ENCODE data around the gene MYORG.

MYORG gene

DNA sequence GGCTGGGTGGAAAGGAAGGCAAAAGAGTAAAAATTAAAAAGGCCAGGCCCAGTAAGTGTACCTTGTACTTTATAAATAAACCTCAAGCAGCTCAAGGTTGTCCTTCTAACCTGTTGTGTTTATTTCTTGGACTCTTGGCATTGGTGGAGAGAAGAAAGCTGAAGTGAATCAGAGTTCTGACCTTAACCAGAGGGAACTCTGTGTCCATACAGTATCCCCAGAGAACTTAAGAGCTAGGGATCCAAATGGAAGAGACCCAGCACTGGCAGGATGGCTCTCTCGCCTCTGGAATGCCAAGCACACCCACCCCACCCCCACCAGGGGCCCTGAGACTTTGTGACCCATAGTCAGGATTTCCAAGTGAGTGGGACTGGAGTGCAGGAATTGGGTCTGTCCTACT, 33.1 kb downstream of the MYORG start:
- H3K4me1 ChIP-seq (ENCODE audit: low read length), result no peaks in the 10 kb centered on the region
- H3K27me3 ChIP-seq (replicated peaks; ENCODE audit: insufficient read depth, low read length), result no peaks in the 10 kb centered on the region
- H3F3A ChIP-seq (ENCODE audit: insufficient read depth, low read length), result no peaks in the 10 kb centered on the region
- no peak overlapping the region for H3K27ac ChIP-seq (ENCODE audit: low read length)
- no peak for DNase-seq
- H3K4me3 ChIP-seq (ENCODE audit: low read length), result no peak overlapping the region
- no peak overlapping the region for H3K9ac ChIP-seq (ENCODE audit: low read length)
- no peak for TF ChIP-seq EZH2phosphoT487 (IDR thresholded peaks at IDR 0.05; ENCODE audit: low read length)
- TF ChIP-seq, protein P1, sequence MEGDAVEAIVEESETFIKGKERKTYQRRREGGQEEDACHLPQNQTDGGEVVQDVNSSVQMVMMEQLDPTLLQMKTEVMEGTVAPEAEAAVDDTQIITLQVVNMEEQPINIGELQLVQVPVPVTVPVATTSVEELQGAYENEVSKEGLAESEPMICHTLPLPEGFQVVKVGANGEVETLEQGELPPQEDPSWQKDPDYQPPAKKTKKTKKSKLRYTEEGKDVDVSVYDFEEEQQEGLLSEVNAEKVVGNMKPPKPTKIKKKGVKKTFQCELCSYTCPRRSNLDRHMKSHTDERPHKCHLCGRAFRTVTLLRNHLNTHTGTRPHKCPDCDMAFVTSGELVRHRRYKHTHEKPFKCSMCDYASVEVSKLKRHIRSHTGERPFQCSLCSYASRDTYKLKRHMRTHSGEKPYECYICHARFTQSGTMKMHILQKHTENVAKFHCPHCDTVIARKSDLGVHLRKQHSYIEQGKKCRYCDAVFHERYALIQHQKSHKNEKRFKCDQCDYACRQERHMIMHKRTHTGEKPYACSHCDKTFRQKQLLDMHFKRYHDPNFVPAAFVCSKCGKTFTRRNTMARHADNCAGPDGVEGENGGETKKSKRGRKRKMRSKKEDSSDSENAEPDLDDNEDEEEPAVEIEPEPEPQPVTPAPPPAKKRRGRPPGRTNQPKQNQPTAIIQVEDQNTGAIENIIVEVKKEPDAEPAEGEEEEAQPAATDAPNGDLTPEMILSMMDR (IDR thresholded peaks at IDR 0.05; ENCODE audit: low read length), result no peak
- TF ChIP-seq EZH2 (optimal IDR thresholded peaks at IDR 0.05; ENCODE audit: low read depth, low read length), result no peak
- H3K9me2 ChIP-seq (replicated peaks; ENCODE audit: insufficient read depth, low read length), result no peaks in the 10 kb centered on the region
- H4K20me1 ChIP-seq (ENCODE audit: insufficient read depth, low read length), result no peaks in the 10 kb centered on the region
- no peaks in the 10 kb centered on the region for H3K79me2 ChIP-seq (ENCODE audit: low read length)
- no peaks in the 10 kb centered on the region for H3K9me3 ChIP-seq (replicated peaks; ENCODE audit: insufficient read depth, low read length)
- no peak overlapping the region for H2AFZ ChIP-seq (ENCODE audit: low read length)
- no peaks in the 10 kb centered on the region; the same call in 1 of the 2 replicates for H3K36me3 ChIP-seq (replicated peaks; ENCODE audit: insufficient read depth, low read length)
- no peak overlapping the region for H3K4me2 ChIP-seq (ENCODE audit: low read depth, low read length)

DNA sequence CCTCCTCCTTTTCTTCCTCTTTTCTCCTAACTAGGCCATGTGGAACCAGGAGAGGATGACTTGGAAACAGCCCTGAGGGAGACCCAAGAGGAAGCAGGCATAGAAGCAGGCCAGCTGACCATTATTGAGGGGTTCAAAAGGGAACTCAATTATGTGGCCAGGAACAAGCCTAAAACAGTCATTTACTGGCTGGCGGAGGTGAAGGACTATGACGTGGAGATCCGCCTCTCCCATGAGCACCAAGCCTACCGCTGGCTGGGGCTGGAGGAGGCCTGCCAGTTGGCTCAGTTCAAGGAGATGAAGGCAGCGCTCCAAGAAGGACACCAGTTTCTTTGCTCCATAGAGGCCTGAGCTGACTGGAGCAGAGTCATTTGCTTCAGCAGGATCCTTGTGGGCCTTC, 33.6 kb downstream of the MYORG start:
- H3K9ac ChIP-seq (ENCODE audit: low read length), result no peak overlapping the region
- H2AFZ ChIP-seq (ENCODE audit: low read length), result no peak overlapping the region
- H3K4me3 ChIP-seq (ENCODE audit: low read length), result no peak overlapping the region
- H3K79me2 ChIP-seq (ENCODE audit: low read length), result no peaks in the 10 kb centered on the region
- H3K36me3 ChIP-seq (replicated peaks; ENCODE audit: insufficient read depth, low read length), result no peaks in the 10 kb centered on the region; the same call in 1 of the 2 replicates
- H3K9me2 ChIP-seq (replicated peaks; ENCODE audit: insufficient read depth, low read length), result no peaks in the 10 kb centered on the region
- H3F3A ChIP-seq (ENCODE audit: insufficient read depth, low read length), result no peaks in the 10 kb centered on the region
- no peaks in the 10 kb centered on the region for H3K27me3 ChIP-seq (replicated peaks; ENCODE audit: insufficient read depth, low read length)
- DNase-seq, result no peak
- H3K4me1 ChIP-seq (ENCODE audit: low read length), result no peaks in the 10 kb centered on the region
- H3K9me3 ChIP-seq (replicated peaks; ENCODE audit: insufficient read depth, low read length), result no peaks in the 10 kb centered on the region
- no peak overlapping the region for H3K4me2 ChIP-seq (ENCODE audit: low read depth, low read length)
- H4K20me1 ChIP-seq (ENCODE audit: insufficient read depth, low read length), result no peaks in the 10 kb centered on the region
- TF ChIP-seq EZH2 (optimal IDR thresholded peaks at IDR 0.05; ENCODE audit: low read depth, low read length) (no peak), EZH2phosphoT487 (IDR thresholded peaks at IDR 0.05; ENCODE audit: low read length) (no peak)
- TF ChIP-seq, protein P1 (IDR thresholded peaks at IDR 0.05; ENCODE audit: low read length), result no peak
- no peak overlapping the region for H3K27ac ChIP-seq (ENCODE audit: low read length)

DNA sequence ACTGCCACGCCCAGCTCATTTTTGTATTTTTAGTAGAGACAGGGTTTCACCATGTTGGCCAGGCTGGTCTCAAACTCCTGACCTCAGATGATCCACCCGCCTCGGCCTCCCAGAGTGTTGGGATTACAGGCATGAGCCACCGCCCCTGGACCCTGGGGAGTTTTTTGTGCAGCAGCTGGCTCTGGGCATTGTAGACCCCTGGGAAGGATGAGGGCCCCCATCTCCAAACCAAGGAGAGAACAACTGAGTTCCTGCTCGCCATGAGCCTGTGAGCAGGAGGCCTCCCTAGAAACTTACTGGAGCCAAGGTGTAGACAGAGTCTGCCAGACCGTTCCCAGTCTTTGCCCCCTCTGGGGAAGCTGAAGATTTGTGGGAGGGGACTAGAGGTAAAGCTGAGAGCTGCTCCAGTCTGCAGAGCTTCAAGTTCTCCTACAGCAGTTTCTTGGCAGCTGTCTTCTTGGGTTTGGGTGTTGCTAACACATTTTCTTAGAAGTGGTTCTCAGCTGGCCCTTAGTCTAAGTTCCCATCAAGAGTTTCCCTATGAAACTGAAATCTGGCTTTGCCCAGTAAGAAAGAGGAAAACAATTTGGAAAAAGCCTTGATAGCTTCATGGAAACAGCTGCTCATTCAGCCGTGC, 34.9 kb downstream of the MYORG start:
- H3K27ac ChIP-seq (ENCODE audit: low read length), result no peak overlapping the region
- H3K4me3 ChIP-seq (ENCODE audit: low read length), result no peak overlapping the region
- no peak for TF ChIP-seq EZH2phosphoT487 (IDR thresholded peaks at IDR 0.05; ENCODE audit: low read length)
- TF ChIP-seq EZH2 (optimal IDR thresholded peaks at IDR 0.05; ENCODE audit: low read depth, low read length), result no peak
- TF ChIP-seq, protein P1 (IDR thresholded peaks at IDR 0.05; ENCODE audit: low read length), result no peak
- no peaks in the 10 kb centered on the region for H4K20me1 ChIP-seq (ENCODE audit: insufficient read depth, low read length)
- H3K4me2 ChIP-seq (ENCODE audit: low read depth, low read length), result no peak overlapping the region
- 0 out of 2 replicates have a peak, but pooled peaks cover 5% of the 10 kb centered on the region for H3K79me2 ChIP-seq (ENCODE audit: low read length)
- no peak overlapping the region for H2AFZ ChIP-seq (ENCODE audit: low read length)
- H3K9me2 ChIP-seq (replicated peaks; ENCODE audit: insufficient read depth, low read length), result no peaks in the 10 kb centered on the region
- no peak overlapping the region for H3K9ac ChIP-seq (ENCODE audit: low read length)
- no peaks in the 10 kb centered on the region for H3K27me3 ChIP-seq (replicated peaks; ENCODE audit: insufficient read depth, low read length)
- H3K9me3 ChIP-seq (replicated peaks; ENCODE audit: insufficient read depth, low read length), result no peaks in the 10 kb centered on the region
- no peak for DNase-seq
- no peaks in the 10 kb centered on the region; the same call in 1 of the 2 replicates for H3K36me3 ChIP-seq (replicated peaks; ENCODE audit: insufficient read depth, low read length)
- H3K4me1 ChIP-seq (ENCODE audit: low read length), result no peaks in the 10 kb centered on the region
- H3F3A ChIP-seq (ENCODE audit: insufficient read depth, low read length), result no peaks in the 10 kb centered on the region

Data from MM.1S (cell line).